GM21360 (cell line): Measurements from ENCODE around the gene HHIPL1.
"Not testable (repeated sequence)": the region's sequence is repeated elsewhere in the genome, so short reads cannot be mapped to it uniquely, and the experiment has no call there.

Source experiments
- ATAC-seq: cut with Tn5 transposase; IDR thresholded peaks from one replicate; pipeline ENCODE4 v1.9.1; 2021; ENCODE audit warnings: mild to moderate bottlenecking, moderate library complexity; ENCODE audit not compliant: unreplicated experiment

Gene HHIPL1

DNA sequence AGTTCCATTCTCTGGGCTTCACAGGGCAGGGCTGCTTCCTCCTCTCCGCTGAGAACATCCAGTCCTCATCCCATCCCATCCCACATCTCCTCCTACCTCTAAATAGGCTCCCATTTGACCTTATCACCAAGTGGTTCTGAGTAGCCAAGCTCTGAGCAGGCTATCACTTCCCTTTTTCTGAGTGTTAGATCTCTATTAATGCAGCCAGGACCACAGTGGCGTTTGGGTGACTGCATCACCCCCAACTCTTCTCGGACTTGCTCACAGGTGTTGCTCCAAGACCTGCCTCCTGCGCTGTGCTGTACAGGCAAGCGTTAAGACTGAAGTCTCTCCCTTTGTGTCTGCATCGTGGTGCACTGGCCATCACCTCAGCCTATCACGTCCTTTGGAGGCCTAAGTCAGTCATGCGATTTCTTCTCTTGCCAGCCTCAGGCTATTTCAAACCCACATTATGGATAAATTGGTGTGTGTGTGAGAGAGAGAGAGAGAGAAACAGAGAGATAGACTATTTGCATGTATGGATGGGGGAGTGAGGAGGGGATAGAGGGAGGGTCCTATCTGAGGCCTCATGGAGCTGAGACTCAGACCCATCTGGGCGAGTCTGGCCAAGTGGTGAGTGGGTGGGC, 12.4 kb upstream of the HHIPL1 start:
- no peak for ATAC-seq

DNA sequence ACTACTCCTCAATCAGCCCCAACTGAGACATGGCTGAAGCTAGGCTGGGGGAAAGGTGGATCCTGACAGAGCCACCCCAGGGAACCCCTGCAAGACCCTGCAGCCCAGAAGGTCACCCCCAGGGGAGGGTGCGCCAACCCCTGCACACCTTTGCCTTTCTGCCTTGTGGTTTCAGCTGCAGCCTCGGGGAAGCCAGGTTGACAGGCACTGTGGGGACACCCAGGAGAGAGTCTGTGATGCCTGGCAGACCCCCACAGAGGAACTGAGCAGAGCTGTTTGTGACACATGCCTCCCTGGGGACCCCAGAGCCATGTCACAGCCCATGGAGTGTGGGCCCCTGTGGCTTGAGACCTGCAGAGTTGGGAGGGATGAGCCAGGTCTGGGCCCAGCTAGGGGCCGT, 11.8 kb upstream of the HHIPL1 start:
- ATAC-seq, result no peak

DNA sequence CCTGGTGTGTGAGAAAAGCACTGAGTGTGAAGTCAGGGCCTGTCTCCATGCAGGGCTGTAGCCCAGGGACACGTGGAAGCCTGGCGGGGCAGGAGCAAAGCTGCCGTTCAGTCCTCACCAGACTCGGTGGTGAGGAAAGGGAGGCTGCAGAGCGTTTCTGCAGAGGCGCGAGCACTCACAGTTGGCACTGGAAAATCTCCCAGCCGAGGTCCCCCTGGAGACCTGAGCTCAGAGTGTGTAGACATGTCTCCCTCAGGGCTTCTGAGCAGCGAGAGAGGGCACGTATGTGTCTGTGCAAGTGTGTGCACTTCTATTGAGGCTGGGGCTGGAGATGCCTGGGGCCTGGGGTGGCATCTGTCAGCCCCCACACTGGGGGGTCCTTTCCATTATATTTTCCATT, 11.0 kb upstream of the HHIPL1 start:
- ATAC-seq, result no peak

DNA sequence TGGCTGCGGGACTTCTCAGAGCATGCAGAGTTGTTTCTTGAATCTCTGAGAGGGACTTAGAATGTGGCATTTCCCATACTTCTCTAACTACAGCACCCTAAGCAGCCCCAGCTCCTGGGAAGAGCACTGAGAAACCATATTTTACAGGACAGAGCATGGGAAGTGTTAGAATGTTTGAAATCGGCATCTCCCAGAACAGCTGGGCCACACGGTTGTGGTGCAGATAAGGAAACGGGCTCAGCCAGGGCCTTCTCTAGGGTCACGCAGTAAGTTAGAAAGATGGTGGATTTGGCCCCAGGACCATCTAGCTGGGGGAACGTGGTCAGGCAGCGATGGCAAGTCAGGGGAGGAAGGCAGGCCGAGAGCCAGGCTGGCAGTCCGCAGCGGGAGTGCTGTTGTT, 10.5 kb upstream of the HHIPL1 start:
- no peak for ATAC-seq

DNA sequence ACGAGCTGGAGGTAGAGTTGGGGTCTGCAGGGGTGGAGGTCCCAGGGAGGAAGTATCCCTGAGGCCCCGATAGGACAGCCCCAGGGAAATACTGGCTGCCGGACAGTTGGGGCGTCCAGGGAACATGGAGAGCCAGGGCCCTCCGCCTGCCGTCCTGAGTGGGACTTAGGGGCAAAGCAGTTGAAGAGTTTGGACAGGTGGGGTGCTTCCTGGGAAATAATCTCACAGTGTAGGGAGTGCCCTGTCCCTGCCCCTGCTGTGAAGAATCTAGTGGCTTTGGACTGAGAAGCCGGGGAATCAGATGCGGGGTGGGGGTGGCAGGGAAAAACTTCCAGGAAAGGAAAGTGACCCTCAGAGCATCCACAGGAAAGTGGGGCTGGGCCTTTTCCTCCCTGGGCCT, 9.8 kb upstream of the HHIPL1 start:
- ATAC-seq, result no peak

DNA sequence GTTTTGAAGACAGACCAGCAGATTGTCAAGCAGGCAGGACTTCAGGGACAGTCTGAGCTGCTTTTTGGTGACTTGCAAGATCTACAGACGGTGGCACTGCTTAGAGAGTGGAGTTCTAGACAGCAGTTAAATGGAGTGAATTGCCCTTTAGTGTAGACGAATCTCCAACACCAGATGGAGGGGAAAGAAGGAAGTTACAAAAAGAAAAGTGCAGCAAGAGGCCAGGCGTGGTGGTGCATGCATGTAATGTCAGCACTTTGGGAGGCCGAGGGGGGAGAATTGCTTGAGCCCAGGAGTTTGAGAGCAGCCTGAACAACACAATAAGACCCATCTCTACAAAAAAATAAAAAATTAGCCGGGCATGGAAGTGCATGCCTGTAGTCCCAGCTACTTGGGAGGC, 8.4 kb upstream of the HHIPL1 start:
- ATAC-seq, result no peak

DNA sequence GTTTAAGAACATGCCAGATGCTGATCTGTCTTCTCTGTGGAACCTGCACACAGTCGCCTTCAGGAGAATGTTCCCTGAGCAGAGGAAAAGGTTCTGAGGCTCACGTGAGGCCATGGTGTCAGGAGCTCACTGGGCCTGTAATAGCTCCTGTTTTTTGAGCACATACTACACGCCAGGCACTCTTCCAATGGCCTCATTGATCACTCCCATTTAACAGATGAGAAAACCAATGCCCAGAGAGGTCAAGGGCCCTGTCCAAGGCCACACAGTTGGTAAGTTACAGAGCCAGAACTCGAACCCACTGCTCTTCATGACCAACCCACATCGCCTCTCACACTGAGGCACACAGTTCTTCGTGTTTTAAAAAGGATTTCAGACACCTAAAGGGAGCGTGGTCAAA, 7.3 kb upstream of the HHIPL1 start:
- no peak for ATAC-seq

DNA sequence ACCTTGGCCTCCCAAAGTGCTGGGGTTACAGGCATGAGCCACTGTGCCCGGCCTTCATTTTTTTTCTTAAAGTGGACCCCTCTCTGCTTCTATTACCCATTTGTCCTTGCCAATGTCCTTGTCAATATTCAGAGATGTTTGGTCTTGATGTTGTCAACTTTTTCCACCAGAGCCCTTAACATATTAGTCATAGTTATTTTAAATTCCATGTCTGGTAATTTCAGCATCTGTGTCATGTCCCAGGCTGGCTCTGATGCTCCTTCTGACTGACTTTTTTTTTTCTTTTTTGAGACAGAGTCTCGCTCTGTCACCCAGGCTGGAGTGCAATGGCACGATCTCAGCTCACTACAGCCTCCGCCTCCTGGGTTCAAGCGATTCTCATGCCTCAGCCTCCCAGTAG, 2.2 kb upstream of the HHIPL1 start:
- not testable (repeated sequence) for ATAC-seq

DNA sequence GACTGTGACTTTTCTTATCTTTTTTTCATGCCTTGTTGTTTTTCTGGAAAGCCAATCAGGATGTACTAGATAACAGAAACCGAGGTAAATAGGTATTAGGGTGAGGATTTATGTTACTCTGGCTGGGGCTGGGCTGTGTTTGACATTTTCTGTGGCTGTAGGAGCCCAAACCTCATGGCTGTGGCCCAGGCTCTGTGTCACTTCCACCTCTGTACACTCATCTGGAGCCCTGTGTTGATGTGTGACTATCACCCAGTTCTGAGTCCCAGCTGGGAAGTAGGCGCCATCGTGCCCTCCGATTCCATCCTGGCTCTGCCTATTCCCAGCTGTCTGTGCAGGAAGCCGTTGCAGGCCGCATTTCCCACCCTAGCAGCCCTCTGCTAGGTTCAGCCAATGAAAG, 1.6 kb upstream of the HHIPL1 start:
- ATAC-seq, result no peak

DNA sequence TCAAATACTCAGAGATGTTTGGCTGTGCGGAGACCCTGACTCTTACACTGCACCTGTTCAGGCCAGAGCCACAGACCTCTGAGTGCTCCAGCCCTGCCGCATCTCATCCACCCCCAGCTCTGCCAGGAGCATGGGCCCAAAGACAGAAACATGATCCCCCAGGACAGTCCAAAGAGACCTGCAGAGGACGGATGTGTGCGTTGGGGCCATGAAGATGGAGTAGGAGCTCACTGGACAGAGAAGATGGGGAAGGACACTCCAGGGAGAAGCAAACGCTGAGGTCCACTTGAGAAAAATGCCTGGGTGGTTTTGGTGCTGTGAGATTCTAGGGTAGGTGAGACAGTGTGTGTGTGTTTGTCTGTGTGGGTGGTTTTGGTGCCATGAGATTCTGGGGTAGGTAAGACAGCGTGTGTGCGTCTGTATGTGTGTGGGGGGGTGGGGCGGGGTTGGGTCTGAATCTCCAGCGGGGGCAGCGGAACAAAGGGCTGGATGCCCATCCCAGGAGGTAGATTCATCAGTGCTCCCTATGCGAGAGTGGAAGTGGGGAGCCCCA, 818 bp upstream of the HHIPL1 start:
- ATAC-seq, result no peak

DNA sequence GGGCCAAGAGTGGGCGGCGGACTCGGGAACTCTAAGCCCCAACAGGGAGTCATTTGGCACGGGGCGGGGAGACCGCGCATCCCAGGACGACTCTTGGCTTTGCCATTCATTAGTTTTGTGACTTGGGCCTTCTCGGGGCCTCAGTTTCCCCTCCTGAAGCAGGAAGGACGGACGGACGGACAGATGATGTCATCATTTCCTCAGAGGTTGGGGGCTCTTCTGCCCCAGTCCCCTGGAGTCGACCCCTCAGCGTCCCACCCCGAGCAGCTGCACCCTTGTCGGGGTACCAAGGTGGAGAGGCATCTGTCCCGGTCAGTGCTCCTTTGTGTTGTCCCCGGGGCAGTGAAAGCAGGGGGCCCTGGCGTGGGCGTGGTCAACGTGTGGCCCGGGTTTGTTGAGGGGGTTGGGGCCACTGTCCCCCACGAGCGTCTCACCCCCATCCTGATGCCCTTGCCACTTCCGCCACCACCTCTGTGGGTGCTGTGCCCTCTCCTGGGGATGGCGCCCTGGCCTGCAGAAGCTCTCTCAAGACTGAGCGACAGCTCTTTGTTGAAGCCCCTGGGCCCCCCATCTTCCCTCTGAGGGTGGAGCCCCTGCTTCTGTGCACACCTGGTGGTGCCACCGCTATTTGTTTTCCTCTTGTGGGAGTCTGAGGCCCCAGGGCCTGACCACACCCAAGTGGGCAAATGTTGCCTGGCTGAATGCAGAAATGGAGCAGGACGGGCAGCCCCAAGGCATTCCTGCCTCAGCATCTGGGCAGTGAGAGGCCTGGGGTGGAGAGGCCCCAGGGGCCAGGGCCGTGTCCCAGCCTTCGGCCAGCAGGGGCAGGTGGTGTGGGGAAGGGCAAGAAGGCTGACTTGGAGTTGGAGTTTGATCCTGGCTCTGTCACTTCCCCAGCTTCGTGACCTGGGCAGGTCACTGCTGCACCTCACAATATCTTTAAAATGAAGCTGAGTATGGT, 896 bp downstream of the HHIPL1 start:
- ATAC-seq, result no peak

DNA sequence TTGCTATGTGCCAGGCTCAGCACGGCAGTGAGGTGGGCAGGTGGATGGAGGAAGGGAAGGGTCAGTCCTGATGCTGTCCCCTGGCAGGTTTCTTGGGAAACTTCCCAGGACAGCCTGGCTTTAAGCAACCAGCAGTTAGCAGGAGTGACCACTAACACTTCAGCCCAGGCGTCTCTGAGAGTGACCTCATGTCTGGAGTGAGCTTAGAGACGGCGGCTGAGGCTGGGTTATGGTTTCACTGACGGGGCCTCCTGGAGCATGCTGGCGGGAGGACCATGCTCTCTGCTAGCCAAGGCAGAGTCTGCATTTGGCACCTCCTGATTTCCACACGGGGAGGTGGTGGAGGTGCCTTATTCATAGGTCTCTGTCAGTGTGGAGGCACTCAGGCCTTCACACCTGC, 2.5 kb downstream of the HHIPL1 start:
- no peak for ATAC-seq

DNA sequence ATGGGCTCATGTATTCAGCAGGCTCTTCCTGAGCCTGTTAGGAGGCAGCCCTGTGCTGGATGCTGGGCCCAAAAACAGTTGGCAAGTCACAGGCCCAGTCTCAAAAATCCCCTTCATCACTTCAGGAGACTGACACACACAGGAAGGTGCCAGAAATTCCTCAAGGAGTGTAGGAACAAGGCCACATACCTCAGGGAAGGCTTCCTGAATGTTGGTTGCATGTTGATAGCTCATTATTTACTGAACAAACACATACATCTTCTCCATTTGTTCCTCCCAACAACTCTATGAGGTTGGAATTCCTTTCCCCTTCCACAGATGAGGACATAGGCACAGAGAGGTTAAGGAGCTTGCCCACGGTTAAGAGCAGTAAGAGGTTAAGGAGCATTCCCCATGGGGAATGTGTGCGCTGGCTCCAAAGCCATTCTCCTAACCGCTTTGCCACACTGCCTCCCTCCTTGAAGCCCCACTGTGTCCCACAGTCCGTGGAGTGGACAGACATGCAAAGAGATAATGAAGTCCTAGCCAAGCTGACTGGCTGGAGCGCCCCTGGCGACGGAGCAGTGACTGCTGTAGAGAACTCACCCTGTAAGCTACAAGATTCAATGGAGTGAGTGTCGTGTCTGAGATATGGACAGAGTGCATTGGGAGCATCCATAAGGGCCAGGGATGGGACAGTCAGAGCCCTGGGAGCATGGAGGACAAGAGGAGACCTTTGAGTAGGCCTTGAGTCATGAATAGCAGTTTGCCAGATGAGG, 3.3 kb downstream of the HHIPL1 start:
- ATAC-seq, result no peak

DNA sequence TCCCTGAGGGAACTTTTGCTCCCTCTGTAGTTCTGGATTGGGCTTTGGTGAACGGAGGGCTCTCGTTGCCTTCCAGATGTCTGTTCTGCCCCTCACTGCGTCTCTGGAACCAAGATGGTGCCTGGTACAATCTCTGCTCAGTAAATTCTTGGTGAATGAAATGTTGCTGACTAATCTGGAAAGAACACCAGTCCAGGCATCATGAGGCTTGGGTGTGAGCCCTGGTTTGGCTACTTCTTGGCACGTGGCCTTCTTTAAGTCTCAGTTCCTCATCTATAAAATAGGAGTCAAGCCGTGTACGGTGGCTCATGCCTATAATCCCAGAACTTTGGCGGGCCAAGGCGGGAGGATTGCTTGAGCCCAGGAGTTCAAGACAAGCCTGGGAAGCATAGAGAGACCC, 4.3 kb downstream of the HHIPL1 start:
- ATAC-seq, result no peak

DNA sequence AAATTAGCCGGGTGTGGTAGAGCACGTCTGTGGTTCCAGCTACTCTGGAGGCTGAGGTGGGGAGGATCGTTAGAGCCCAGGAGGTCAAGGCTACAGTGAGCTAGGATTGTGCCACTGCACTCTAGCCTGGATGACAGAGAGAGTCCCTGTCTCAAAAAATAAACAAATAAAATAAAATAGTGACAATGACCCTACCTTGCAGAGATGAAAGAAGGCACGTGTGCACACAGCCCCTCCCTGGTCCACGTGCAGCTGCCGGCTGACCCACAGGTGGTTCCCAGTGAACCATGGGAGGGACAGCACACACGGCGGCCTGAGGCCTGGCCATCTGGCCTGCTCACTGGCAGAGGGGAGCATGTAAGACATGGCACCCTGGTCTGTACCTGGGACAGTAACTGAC, 4.7 kb downstream of the HHIPL1 start:
- ATAC-seq, result no peak

DNA sequence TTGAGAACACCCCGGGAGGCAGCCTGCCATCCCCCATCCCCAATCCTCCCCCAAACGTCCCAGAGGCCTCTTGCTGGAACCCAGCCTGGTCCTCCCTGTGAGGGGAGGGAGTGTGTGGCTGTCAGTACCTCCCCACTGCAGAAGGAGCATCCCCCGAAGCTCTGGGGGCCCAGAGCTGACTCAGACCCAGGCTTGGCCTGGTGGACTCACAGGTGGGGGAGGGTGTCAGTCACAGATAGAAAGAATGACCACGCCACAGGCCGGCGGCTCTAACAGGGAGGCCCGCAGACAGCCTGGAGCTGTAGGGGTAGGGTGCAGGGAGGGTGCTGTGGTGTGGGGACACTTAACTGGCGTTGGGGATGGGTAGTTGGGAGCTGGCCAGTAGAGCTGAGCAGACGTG, 5.3 kb downstream of the HHIPL1 start:
- no peak for ATAC-seq

DNA sequence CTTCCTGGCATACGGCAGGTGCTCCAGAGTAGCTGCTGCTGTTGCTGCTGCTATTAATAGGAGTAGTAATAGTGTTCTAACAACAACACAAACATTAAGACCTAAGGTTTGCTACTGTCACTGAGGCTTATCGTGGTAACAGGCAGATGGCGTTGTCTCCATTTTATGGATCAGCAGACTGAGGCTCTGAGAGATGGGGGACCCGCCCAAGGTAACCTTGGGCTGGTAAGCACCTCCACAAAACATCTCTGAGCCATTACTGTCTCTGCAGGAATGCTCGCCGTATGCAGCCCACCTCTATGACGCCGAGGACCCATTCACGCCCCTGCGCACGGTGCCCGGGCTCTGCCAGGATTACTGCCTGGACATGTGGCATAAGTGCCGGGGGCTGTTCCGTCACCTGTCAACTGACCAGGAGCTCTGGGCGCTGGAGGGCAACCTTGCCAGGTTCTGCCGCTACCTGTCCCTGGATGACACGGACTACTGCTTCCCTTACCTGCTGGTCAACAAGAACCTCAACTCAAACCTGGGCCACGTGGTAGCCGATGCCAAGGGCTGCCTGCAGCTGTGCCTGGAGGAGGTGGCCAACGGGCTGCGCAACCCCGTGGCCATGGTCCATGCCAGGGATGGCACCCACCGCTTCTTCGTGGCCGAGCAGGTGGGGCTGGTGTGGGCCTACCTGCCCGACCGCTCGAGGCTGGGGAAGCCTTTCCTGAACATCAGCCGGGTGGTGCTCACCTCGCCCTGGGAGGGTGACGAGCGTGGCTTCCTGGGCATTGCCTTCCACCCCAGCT, 7.2 kb downstream of the HHIPL1 start:
- ATAC-seq, result no peak

DNA sequence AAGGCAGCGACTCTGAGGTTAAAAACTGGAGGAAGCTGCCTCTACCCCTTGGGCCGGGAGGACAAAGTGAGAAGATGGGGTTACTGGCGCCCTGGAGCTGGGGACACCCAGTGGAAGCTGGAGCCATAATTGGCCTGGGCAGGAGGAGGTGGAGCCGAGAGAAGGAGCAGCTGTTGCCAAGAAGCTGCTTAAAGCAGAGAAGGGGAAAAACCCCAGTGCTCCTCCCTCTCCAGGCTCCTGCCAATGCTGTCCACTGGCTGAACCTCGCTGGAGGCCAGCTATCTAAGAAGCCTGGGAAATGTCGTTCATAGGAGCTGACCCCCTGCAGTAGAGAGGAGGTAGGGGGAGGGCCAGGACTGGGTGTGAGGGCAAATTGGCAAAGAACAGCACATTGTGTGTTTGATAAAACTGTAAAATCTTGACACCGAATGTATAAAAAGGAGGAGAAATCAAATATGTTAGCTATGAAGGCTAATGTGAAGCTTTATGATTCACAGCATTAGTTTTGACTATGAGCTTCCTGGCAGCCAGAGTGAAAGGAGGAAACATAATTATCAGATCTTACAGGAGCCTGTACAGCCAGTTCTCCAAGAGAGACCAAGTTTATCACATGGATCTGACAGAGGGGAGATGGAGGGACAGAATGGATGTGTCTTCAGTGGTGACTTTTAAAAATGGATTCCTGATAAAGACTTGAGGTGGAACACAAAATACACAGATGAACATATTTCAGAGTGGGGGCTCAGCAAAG, 9.5 kb downstream of the HHIPL1 start:
- ATAC-seq, result no peak

DNA sequence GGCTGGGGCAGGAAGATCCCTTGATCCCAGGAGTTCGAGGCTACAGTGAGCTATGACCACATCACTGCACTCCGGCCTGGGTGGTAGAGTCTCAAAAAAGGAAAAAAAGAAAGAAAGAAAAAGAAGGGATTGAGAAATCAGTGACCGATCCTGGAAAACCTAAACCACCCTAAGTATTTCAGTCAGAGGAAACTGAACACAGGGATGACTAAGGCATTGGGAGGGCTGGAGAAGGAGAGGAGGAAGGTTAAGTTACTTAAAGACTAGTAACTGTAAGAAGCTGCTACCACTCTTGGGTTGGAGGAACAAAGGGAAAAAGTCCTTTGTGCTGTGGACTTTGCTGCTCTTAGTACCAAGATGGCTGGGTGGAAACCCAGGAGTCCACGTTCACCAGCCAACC, 10.6 kb downstream of the HHIPL1 start:
- no peak for ATAC-seq

DNA sequence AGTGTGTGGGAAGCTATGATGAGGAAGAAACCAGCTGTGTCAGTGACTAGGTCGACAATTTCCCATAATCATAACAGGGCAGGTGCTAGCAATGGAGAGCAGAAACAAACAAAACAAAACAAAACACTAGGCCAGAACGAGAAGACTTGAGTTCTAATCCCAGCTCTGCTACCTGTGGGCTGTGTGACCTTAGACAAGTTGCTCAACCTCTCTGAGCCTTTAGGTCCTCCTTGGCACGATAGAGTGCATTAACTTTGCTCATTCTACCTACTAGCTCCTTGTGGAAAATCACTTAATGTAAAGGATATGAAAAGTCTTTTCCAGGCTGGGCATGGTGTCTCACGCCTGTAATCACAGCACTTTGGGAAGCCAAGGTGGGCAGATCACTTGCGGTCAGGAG, 11.2 kb downstream of the HHIPL1 start:
- no peak for ATAC-seq
